Nephron (organoid): Measurements from ENCODE around the gene GSTM1.

ENCODE experiments used
- H3K27ac Mint-ChIP-seq, 3 experiments: 2 replicates each; pipeline ENCODE4 v1.8.0; 2020; ENCODE audit warnings: mixed read lengths in 3 of 3, mild to moderate bottlenecking in 2 of 3, moderate library complexity in 1 of 3
- H3K27me3 Mint-ChIP-seq: 2 replicates; pipeline ENCODE4 v1.8.0; 2021; ENCODE audit warnings: low read depth, mild to moderate bottlenecking, moderate library complexity, mixed read lengths
- H3K36me3 Mint-ChIP-seq: 2 replicates; pipeline ENCODE4 v1.8.0; 2020; ENCODE audit warnings: low read depth, mixed read lengths
- H3K4me1 Mint-ChIP-seq: 2 replicates; pipeline ENCODE4 v1.8.0; 2020; ENCODE audit warnings: mixed read lengths
- H3K4me3 Mint-ChIP-seq, 3 experiments: 2 replicates each; pipeline ENCODE4 v1.8.0; 2020; ENCODE audit warnings: mild to moderate bottlenecking in 3 of 3, mixed read lengths in 3 of 3, moderate library complexity in 2 of 3
- H3K9me3 Mint-ChIP-seq: 2 replicates; pipeline ENCODE4 v1.8.0; 2020; ENCODE audit warnings: mixed read lengths
- CTCF ChIP-seq, 3 experiments: fragments of 200-600 bp; sonication (generic); IDR thresholded peaks; one replicate each; pipeline ENCODE4 v1.5.0; 2021; ENCODE audit warnings: antibody characterized with exemption in 3 of 3; ENCODE audit not compliant: unreplicated experiment in 3 of 3

The GSTM1 gene

GRCh38 chr1:109716121-109716520 lies 28.5 kb downstream of the GSTM1 start:
- Mint-ChIP-seq H3K4me1 (peaks cover 25% of the 10 kb centered on the region), H3K4me3 (no peak overlapping the region)

GRCh38 chr1:109716570-109717090 lies 29.0 kb downstream of the GSTM1 start:
- H3K27me3 Mint-ChIP-seq: peaks cover 13% of the 10 kb centered on the region
- no peak overlapping the region for H3K4me3 Mint-ChIP-seq
- H3K4me1 Mint-ChIP-seq: peaks cover 25% of the 10 kb centered on the region
- TF ChIP-seq CTCF (IDR thresholded peaks at IDR 0.05; ENCODE audit: unreplicated experiment in 3 of 3): no peak
- no peak overlapping the region for H3K27ac Mint-ChIP-seq
- peaks cover 4% of the 10 kb centered on the region for H3K9me3 Mint-ChIP-seq
- no peaks in the 10 kb centered on the region for H3K36me3 Mint-ChIP-seq

More at GRCh38 chr1:109716121-109716520, 28.5 kb downstream of the GSTM1 start:
- TF ChIP-seq CTCF (IDR thresholded peaks at IDR 0.05; ENCODE audit: unreplicated experiment in 3 of 3): no peak
- peaks cover 13% of the 10 kb centered on the region for H3K27me3 Mint-ChIP-seq
- H3K9me3 Mint-ChIP-seq: peaks cover 4% of the 10 kb centered on the region
- peak overlapping the region in 1 of 3 experiments; percentile 33 for H3K27ac Mint-ChIP-seq
- no peaks in the 10 kb centered on the region for H3K36me3 Mint-ChIP-seq

DNA sequence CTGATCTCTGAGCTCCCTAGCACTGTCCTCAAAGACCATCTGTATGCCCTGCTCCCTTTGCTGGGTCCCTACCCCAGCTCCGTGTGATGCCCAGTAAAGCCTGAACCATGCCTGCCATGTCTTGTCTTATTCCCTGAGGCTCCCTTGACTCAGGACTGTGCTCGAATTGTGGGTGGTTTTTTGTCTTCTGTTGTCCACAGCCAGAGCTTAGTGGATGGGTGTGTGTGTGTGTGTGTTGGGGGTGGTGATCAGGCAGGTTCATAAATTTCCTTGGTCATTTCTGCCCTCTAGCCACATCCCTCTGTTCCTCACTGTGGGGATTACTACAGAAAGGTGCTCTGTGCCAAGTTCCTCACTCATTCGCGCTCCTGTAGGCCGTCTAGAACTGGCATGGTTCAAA lies 30.1 kb downstream of the GSTM1 start:
- H3K4me3 Mint-ChIP-seq: no peak overlapping the region
- H3K9me3 Mint-ChIP-seq: peaks cover 4% of the 10 kb centered on the region
- H3K4me1 Mint-ChIP-seq: peaks cover 25% of the 10 kb centered on the region
- no peaks in the 10 kb centered on the region for H3K36me3 Mint-ChIP-seq
- no peak for TF ChIP-seq CTCF (IDR thresholded peaks at IDR 0.05; ENCODE audit: unreplicated experiment in 3 of 3)
- peak overlapping the region in 1 of 3 experiments; percentile 18 for H3K27ac Mint-ChIP-seq
- H3K27me3 Mint-ChIP-seq: peaks cover 13% of the 10 kb centered on the region

DNA sequence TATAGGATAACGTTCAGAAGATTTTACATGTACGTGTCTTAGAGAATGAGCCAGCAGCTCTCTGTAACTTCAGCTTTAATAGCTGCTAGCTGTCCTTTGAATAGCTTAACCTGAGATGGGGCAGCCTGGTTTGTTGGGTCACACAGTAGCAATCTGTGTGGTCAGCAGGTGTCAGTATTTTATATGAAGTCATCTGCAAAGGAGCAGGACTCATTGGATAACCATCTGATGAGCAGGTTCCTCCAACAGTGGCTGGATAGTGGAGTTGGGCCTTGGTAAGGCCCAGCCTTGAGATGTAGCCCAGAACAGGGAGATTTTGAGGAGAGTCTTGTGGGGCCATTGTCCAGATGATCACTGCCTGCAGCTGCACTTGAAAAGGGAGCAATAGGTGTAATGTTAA lies 30.9 kb downstream of the GSTM1 start:
- Mint-ChIP-seq H3K9me3 (peaks cover 4% of the 10 kb centered on the region), H3K27me3 (peaks cover 13% of the 10 kb centered on the region), H3K27ac (peak overlapping the region in 1 of 3 experiments; percentile 58), H3K36me3 (no peaks in the 10 kb centered on the region), H3K4me1 (peaks cover 25% of the 10 kb centered on the region), H3K4me3 (no peak overlapping the region)
- TF ChIP-seq CTCF (IDR thresholded peaks at IDR 0.05; ENCODE audit: unreplicated experiment in 3 of 3): no peak

GRCh38 chr1:109719337-109719837 lies 31.8 kb downstream of the GSTM1 start:
- Mint-ChIP-seq H3K4me3 (no peak overlapping the region), H3K27me3 (peaks cover 7% of the 10 kb centered on the region), H3K4me1 (peaks cover 21% of the 10 kb centered on the region), H3K27ac (no peak overlapping the region), H3K36me3 (no peaks in the 10 kb centered on the region), H3K9me3 (peaks cover 1% of the 10 kb centered on the region)
- no peak for TF ChIP-seq CTCF (IDR thresholded peaks at IDR 0.05; ENCODE audit: unreplicated experiment in 3 of 3)

GRCh38 chr1:109721042-109721441 lies 33.4 kb downstream of the GSTM1 start:
- no peaks in the 10 kb centered on the region for H3K36me3 Mint-ChIP-seq
- no peak for TF ChIP-seq CTCF (IDR thresholded peaks at IDR 0.05; ENCODE audit: unreplicated experiment in 3 of 3)
- peaks cover 5% of the 10 kb centered on the region for H3K27me3 Mint-ChIP-seq
- H3K4me1 Mint-ChIP-seq: peaks cover 18% of the 10 kb centered on the region
- H3K9me3 Mint-ChIP-seq: no peaks in the 10 kb centered on the region
- no peak overlapping the region for H3K4me3 Mint-ChIP-seq
- no peak overlapping the region for H3K27ac Mint-ChIP-seq
